Suprapubic skin (tissue), 4 donors: ENCODE results near the gene CDH16. TPM values are rescaled to one million over a fixed set of nuclear protein-coding genes. Genes with fewer than 3 reads are reported as not detected.

Experiments
- DNase-seq, 2 donors: peaks; one replicate each; pipeline ENCODE4 v3.0.0-alpha.2; 2019; ENCODE audit warnings: low spot score in 2 of 2
- H3K27ac ChIP-seq: fragments of 200-600 bp; sonication (generic); one replicate; pipeline ENCODE4 v1.5.1; 2019
- H3K27me3 ChIP-seq: fragments of 200-600 bp; sonication (generic); one replicate; pipeline ENCODE4 v1.5.1; 2019
- H3K36me3 ChIP-seq: fragments of 200-600 bp; sonication (generic); one replicate; pipeline ENCODE4 v1.5.1; 2019
- H3K4me1 ChIP-seq: fragments of 200-600 bp; sonication (generic); one replicate; pipeline ENCODE4 v1.5.1; 2019
- H3K4me3 ChIP-seq: fragments of 200-600 bp; sonication (generic); one replicate; pipeline ENCODE4 v1.5.1; 2019; ENCODE audit warnings: mild to moderate bottlenecking
- H3K9me3 ChIP-seq: fragments of 200-600 bp; sonication (generic); one replicate; pipeline ENCODE4 v1.5.1; 2019
- CTCF ChIP-seq, 2 donors: fragments of 200-600 bp in 1 of 2; fragments of 450-650 bp in 1 of 2; sonication (generic) in 1 of 2; IDR thresholded peaks; one replicate each; pipeline ENCODE4 v1.5.1; 2016 to 2019; ENCODE audit warnings: antibody characterized with exemption in 2 of 2, mild to moderate bottlenecking in 1 of 2, moderate library complexity in 1 of 2
- EP300 ChIP-seq: sonication (generic); formaldehyde crosslinking; IDR thresholded peaks from one replicate; pipeline ENCODE4 v1.6.1; 2017; ENCODE audit warnings: antibody characterized with exemption
- POLR2A ChIP-seq, 2 donors: fragments of 450-650 bp; IDR thresholded peaks; one replicate each; pipeline ENCODE4 v1.6.1; 2017; ENCODE audit warnings: antibody characterized with exemption in 2 of 2, mild to moderate bottlenecking in 2 of 2, moderate library complexity in 2 of 2
- POLR2AphosphoS5 ChIP-seq, 3 donors: sonication (generic); formaldehyde crosslinking; IDR thresholded peaks; one replicate each; pipeline ENCODE4 v1.6.1; 2017; ENCODE audit warnings: antibody characterized with exemption in 3 of 3
- WGBS: methylation state at CpG from one replicate; pipeline ENCODE4 v1.1.5; 2018; 5-methylcytosine and 5-hydroxymethylcytosine counted together
- total RNA-seq, 4 donors: library from RNA; depleted of rRNA; stranded (reverse); fragments of >200 nt; gene quantifications; one replicate each; pipeline ENCODE4 v1.1.0, GENCODE V29; 2016

The CDH16 gene
- total RNA-seq, 4 donors from 2014 or later = 0.45 TPM; not detected in 3

- Histone ChIP-seq H3K4me3 (no peak overlapping the region), H3K36me3 (peaks cover 30% of the 10 kb centered on the region), H3K27me3 (no peaks in the 10 kb centered on the region), H3K4me1 (no peaks in the 10 kb centered on the region), H3K9me3 (no peaks in the 10 kb centered on the region), H3K27ac (no peak overlapping the region)
- WGBS = 89% methylated on average over 6 of the region's 6 CpGs
- DNase-seq = no peak
- TF ChIP-seq POLR2AphosphoS5 (IDR thresholded peaks at IDR 0.05) = no peak
- no peak for TF ChIP-seq EP300
- no peak for TF ChIP-seq CTCF (IDR thresholded peaks at IDR 0.05)
- no peak for TF ChIP-seq POLR2A (IDR thresholded peaks at IDR 0.05)
Observed at GRCh38 chr16:66888647-66889615, 29.8 kb downstream of the CDH16 start.

- no peak for DNase-seq
- Histone ChIP-seq H3K27ac (no peak overlapping the region), H3K4me3 (no peak overlapping the region), H3K27me3 (no peaks in the 10 kb centered on the region), H3K9me3 (no peaks in the 10 kb centered on the region), H3K4me1 (no peaks in the 10 kb centered on the region), H3K36me3 (peaks cover 30% of the 10 kb centered on the region)
- WGBS = 80% methylated on average over 3 of the region's 3 CpGs
- TF ChIP-seq CTCF (IDR thresholded peaks at IDR 0.05) = no peak
- TF ChIP-seq POLR2A (IDR thresholded peaks at IDR 0.05) = no peak
- no peak for TF ChIP-seq EP300
- TF ChIP-seq POLR2AphosphoS5 (IDR thresholded peaks at IDR 0.05) = no peak
Observed at GRCh38 chr16:66886914-66887313, 31.8 kb downstream of the CDH16 start.

GRCh38 chr16:66886321-66886720 lies 32.4 kb downstream of the CDH16 start:
- WGBS = 54% methylated on average over 2 of the region's 2 CpGs
- Histone ChIP-seq H3K36me3 (peaks cover 30% of the 10 kb centered on the region), H3K27me3 (no peaks in the 10 kb centered on the region), H3K9me3 (no peaks in the 10 kb centered on the region), H3K4me1 (peaks cover 5% of the 10 kb centered on the region), H3K4me3 (no peak overlapping the region), H3K27ac (no peak overlapping the region)
- DNase-seq = no peak
- TF ChIP-seq CTCF (IDR thresholded peaks at IDR 0.05) (no peak), POLR2A (IDR thresholded peaks at IDR 0.05) (no peak), EP300 (no peak), POLR2AphosphoS5 (IDR thresholded peaks at IDR 0.05) (no peak)

- Histone ChIP-seq H3K4me3 (no peak overlapping the region), H3K9me3 (no peaks in the 10 kb centered on the region), H3K4me1 (peaks cover 13% of the 10 kb centered on the region), H3K27me3 (no peaks in the 10 kb centered on the region), H3K36me3 (peaks cover 30% of the 10 kb centered on the region), H3K27ac (no peak overlapping the region)
- TF ChIP-seq POLR2A (IDR thresholded peaks at IDR 0.05) = no peak
- TF ChIP-seq POLR2AphosphoS5 (IDR thresholded peaks at IDR 0.05) = no peak
- TF ChIP-seq CTCF (IDR thresholded peaks at IDR 0.05) = no peak
- TF ChIP-seq EP300 = no peak
- no peak for DNase-seq
- 83% methylated on average over 10 of the region's 12 CpGs for WGBS
Observed at GRCh38 chr16:66885491-66885890, 33.2 kb downstream of the CDH16 start.

- Histone ChIP-seq H3K4me3 (no peak overlapping the region), H3K27ac (no peak overlapping the region), H3K36me3 (peaks cover 30% of the 10 kb centered on the region), H3K27me3 (no peaks in the 10 kb centered on the region), H3K9me3 (no peaks in the 10 kb centered on the region), H3K4me1 (peaks cover 21% of the 10 kb centered on the region)
- TF ChIP-seq POLR2AphosphoS5 (IDR thresholded peaks at IDR 0.05) (no peak), CTCF (IDR thresholded peaks at IDR 0.05) (no peak)
- DNase-seq = no peak
- WGBS = 91% methylated on average over 3 of the region's 3 CpGs
Observed at GRCh38 chr16:66882702-66883101, 36.0 kb downstream of the CDH16 start.
